GM18951 (cell line): Measurements from ENCODE around the gene BMP10.
"Not testable (repeated sequence)": the region's sequence is repeated elsewhere in the genome, so short reads cannot be mapped to it uniquely, and the experiment has no call there.

Experiments
- POLR2A ChIP-seq: IDR thresholded peaks from 4 replicates; pipeline ENCODE4 v1.6.1; 2011; ENCODE audit warnings: mild to moderate bottlenecking; ENCODE audit not compliant: insufficient read length, insufficient read depth; ENCODE audit errors: extremely low read depth
- in situ Hi-C: fragments of 300-500 bp; cut with MboI; formaldehyde crosslinking; loops from one replicate; pipeline ENCODE4 v1.12.0; 2022; ENCODE audit warnings: low sequenced_read_pairs, mixed read lengths, inconsistent platforms; ENCODE audit not compliant: unreplicated experiment

BMP10 gene

DNA sequence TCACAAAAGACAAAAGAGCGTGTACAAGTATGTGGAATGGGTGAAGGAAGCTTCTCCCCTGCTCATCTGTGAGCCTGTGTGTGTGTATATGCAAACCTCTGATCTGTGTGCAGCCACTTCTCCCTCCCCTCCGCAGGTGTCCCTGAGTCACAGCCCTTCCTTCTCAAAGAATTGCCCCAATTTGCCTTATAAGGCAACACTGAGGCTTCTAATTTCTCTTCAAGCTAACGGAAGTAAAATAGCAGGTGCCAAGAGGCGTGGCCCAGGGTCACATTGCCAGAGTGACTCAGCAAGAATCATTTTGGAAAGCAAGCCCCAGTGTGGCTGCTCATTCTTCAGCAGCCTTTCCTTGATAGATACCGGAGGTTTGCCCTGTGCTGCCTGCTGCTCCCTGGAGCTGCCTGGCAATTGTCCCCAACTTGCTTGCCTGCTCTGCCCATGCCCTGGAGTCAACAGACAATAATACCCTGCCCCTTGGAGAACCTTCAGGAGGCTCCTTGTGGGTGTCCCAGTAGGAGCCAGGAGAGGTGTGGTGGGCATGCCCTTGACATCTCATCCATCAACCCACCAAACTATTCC is 37.3 kb upstream of the BMP10 start:
- in situ Hi-C loops, result loop anchor here (25.0 kb wide), 1 partner anchor 171 kb away; the partner anchor contains the start of gene ARHGAP25

GRCh38 chr2:68907920-68908253 is 36.7 kb upstream of the BMP10 start:
- no peak for TF ChIP-seq POLR2A
- in situ Hi-C loops, result loop anchor here (25.0 kb wide), 1 partner anchor 171 kb away; the partner anchor contains the start of gene ARHGAP25

More for the DNA sequence above, 37.3 kb upstream of the BMP10 start:
- peak; percentile 55 for TF ChIP-seq POLR2A

DNA sequence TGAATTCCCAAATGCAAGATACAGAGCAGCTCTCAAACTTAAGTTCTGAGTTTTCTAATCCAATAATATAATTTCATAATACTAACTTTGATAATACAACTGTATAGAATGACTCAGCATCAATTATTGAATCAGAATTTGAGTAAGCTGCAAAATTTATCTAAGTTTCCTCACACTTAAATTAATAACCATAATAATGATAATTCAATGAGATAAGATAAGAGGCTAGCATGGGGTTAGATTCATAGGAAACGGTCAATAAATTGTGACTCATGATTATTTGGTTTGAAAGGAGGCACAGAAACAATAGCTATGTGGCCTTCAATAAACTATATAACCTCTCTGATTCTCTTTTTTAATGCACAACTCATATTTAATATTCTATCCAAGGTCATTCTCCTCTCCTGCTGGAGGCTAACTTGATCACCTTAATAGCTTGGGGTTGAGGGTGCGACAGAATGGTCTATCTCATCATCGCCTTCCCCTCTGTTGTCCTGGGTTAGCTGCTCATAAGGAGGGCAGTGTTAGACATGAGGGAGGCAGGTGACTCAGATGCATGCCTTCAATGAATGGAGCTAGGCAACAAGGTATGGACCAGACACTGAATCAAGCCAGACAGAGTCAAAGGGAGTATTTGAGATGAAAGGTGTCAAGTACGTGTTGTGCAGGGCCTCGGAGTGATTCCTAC is 36.2 kb upstream of the BMP10 start:
- in situ Hi-C loops, result loop anchor here (25.0 kb wide), 1 partner anchor 170 kb away; the partner anchor contains the start of gene ARHGAP25

GRCh38 chr2:68906716-68907115 is 35.5 kb upstream of the BMP10 start:
- in situ Hi-C loops, result loop anchor here (25.0 kb wide), 1 partner anchor 169 kb away; the partner anchor contains the start of gene ARHGAP25
- no peak for TF ChIP-seq POLR2A

More for the DNA sequence above, 36.2 kb upstream of the BMP10 start:
- no peak for TF ChIP-seq POLR2A

GRCh38 chr2:68905116-68905515 is 33.9 kb upstream of the BMP10 start:
- no peak for TF ChIP-seq POLR2A
- in situ Hi-C loops, result loop anchor here (25.0 kb wide), 1 partner anchor 168 kb away; the partner anchor contains the start of gene ARHGAP25

GRCh38 chr2:68901561-68901960 is 30.4 kb upstream of the BMP10 start:
- TF ChIP-seq POLR2A, result no peak
- in situ Hi-C loops, result loop anchor here (25.0 kb wide), 1 partner anchor 164 kb away; the partner anchor contains the start of gene ARHGAP25

DNA sequence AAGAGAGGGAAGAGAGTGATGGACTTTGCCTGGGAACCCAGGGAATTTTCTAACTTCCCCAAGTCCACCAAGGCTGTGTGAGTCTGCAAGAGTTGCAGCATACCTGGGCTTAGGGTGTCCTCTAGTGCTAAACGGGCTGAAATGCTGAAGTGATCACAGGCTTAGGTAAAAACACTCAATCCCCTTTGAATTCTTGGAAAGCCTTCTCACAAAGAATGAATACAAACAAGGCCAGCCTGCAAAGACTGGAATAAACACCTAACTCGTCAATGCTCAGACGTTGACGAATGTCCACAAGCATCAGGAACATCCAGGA is 30.0 kb upstream of the BMP10 start:
- in situ Hi-C loops, result loop anchor here (25.0 kb wide), 1 partner anchor 164 kb away; the partner anchor contains the start of gene ARHGAP25
- TF ChIP-seq POLR2A, result no peak

DNA sequence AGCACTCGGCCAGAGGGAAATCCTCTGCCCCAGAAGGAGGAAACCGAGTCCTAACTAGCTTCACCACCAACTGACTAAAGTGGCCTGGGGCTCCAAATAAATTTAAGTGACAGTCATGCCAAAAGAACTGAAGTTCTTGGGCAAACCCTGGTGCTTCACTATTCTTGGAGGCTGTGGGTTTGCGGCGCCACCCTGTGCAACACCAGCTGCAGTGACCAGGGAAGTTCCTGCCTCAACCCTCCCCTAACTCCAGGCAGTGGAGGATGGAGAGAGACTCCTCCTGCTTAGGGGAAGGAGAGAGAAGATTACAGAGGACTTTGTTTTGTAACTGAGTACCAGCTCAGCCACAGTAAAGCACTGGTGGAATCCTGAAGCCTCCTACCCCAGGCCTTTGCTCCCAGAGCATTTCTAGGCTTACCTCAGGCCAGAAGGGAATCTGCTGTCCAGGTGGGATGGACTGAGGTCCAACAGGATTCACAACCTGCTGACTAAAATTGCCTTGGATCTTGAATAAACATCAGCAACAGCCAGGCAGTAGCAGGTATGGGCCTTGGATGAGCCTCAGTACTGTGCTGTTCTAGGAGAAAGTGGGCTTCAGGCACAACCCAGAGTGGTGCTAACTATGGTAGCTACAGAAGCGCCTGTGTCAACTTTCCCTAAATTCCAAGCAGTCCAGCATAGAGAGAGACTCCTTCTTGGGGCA is 29.4 kb upstream of the BMP10 start:
- TF ChIP-seq POLR2A, result no peak
- in situ Hi-C loops, result loop anchor here (25.0 kb wide), 1 partner anchor 163 kb away; the partner anchor contains the start of gene ARHGAP25

DNA sequence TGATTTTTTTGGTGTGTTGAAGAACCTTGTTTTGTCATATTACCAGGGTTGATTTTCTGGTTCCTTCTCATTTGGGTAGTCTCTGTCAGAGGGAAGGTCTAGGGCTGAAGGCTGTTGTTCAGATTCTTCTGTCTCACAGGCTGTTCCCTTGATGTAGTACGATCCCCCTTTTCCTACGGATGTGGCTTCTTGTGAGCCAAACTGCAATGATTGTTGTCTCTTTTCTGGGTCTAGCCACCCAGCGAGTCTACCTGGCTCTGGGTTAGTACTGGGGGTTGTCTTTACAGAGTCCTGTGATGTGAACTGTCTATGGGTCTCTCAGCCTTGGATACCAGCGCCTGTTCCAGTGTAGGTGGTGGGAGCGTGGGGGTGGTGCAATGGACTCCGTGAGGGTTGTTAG is 24.8 kb upstream of the BMP10 start:
- in situ Hi-C loops, result not testable (repeated sequence)

- in situ Hi-C loops, result no loop called here
- no peak for TF ChIP-seq POLR2A
Measured at GRCh38 chr2:68889500-68889899, 18.3 kb upstream of the BMP10 start.

DNA sequence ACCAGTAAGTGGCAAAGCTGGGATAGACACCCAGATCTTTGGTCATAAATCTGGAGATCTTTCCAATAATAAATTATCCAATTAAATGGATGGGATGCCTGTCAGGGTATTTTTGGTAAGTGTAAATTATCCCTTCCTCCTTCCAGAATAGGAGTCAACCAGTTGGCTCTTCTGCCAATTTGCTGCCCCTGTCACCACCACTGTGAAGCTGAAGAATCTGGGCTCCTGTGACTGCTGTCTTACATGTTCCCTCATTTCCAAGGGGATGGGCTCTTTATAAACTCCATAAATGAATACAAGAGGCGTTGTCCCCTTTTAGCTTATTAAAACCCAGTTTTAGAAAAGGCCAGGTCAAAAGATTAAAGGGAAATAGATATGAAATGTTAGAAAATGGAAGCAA is 17.8 kb upstream of the BMP10 start:
- in situ Hi-C loops, result no loop called here
- TF ChIP-seq POLR2A, result no peak

GRCh38 chr2:68888038-68888704 is 17.0 kb upstream of the BMP10 start:
- in situ Hi-C loops, result no loop called here
- TF ChIP-seq POLR2A, result no peak

GRCh38 chr2:68885811-68886075 is 14.5 kb upstream of the BMP10 start:
- TF ChIP-seq POLR2A, result no peak
- in situ Hi-C loops, result no loop called here
